Colonic mucosa (tissue), 4 donors: Measurements from ENCODE around the gene MAK. TPM values are rescaled to one million over a fixed set of nuclear protein-coding genes. Genes with fewer than 3 reads are reported as not detected.
"Not testable (repeated sequence)": the region's sequence is repeated elsewhere in the genome, so short reads cannot be mapped to it uniquely, and the experiment has no call there.

Source experiments
- DNase-seq: peaks from one replicate; pipeline ENCODE4 v3.0.0-alpha.2; 2020
- H3K27ac ChIP-seq: fragments of 200-600 bp; one replicate; pipeline ENCODE4 v1.8.0; 2021
- H3K27me3 ChIP-seq: fragments of 200-600 bp; one replicate; pipeline ENCODE4 v1.8.0; 2021
- H3K36me3 ChIP-seq: fragments of 200-600 bp; one replicate; pipeline ENCODE4 v1.8.0; 2021
- H3K4me1 ChIP-seq: fragments of 200-600 bp; one replicate; pipeline ENCODE4 v1.8.0; 2021; ENCODE audit warnings: mild to moderate bottlenecking
- H3K4me3 ChIP-seq: fragments of 200-600 bp; one replicate; pipeline ENCODE4 v1.8.0; 2021
- H3K9ac ChIP-seq, 2 donors: one replicate each; pipeline ENCODE4 v1.7.0; 2013; ENCODE audit warnings: control low read depth in 2 of 2, low read depth in 2 of 2, low read length in 2 of 2
- H3K9me3 ChIP-seq: fragments of 200-600 bp; one replicate; pipeline ENCODE4 v1.8.0; 2021
- intact Hi-C: fragments of 100-400 bp; cut with DNase I; formaldehyde crosslinking; loops from one replicate; pipeline ENCODE4 v1.14.1; 2022
- total RNA-seq, 2 donors: library from RNA; stranded (reverse); fragmentation: NEBNext Ultra II Directional in 1 of 2; extraction: Animal tissue kit (Norgen Biotek cat#: 25700) in 1 of 2; gene quantifications; one replicate each; pipeline ENCODE4 v1.2.1, GENCODE V29; 2021
- TF ChIP-seq, protein P1 (sequence below): fragments of 200-600 bp; IDR thresholded peaks from one replicate; pipeline ENCODE4 v1.8.0; 2022; ENCODE audit warnings: antibody characterized with exemption, mild to moderate bottlenecking
- donor health status: healthy.
- donor health status: DM: no; HTN: no; CAD: no.
- donor health status: DM: no; HTN: no; CAD: no.

The MAK gene
- total RNA-seq, 2 donors from 2014 or later, result not detected

GRCh38 chr6:10756085-10756484 lies 82.3 kb downstream of the MAK start:
- Histone ChIP-seq H3K27ac (no peak overlapping the region), H3K9ac (no peak overlapping the region), H3K36me3 (no peaks in the 10 kb centered on the region), H3K9me3 (no peaks in the 10 kb centered on the region), H3K4me3 (no peak overlapping the region), H3K27me3 (no peaks in the 10 kb centered on the region), H3K4me1 (no peaks in the 10 kb centered on the region)
- intact Hi-C loops, result no loop called here
- TF ChIP-seq, protein P1, sequence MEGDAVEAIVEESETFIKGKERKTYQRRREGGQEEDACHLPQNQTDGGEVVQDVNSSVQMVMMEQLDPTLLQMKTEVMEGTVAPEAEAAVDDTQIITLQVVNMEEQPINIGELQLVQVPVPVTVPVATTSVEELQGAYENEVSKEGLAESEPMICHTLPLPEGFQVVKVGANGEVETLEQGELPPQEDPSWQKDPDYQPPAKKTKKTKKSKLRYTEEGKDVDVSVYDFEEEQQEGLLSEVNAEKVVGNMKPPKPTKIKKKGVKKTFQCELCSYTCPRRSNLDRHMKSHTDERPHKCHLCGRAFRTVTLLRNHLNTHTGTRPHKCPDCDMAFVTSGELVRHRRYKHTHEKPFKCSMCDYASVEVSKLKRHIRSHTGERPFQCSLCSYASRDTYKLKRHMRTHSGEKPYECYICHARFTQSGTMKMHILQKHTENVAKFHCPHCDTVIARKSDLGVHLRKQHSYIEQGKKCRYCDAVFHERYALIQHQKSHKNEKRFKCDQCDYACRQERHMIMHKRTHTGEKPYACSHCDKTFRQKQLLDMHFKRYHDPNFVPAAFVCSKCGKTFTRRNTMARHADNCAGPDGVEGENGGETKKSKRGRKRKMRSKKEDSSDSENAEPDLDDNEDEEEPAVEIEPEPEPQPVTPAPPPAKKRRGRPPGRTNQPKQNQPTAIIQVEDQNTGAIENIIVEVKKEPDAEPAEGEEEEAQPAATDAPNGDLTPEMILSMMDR, result no peak
- no peak for DNase-seq

GRCh38 chr6:10751757-10752156 lies 86.6 kb downstream of the MAK start:
- H3K27ac ChIP-seq, H3K9ac ChIP-seq, H3K4me1 ChIP-seq, H3K9me3 ChIP-seq, DNase-seq, H3K4me3 ChIP-seq, H3K36me3 ChIP-seq, H3K27me3 ChIP-seq, intact Hi-C loops: not testable (repeated sequence)

GRCh38 chr6:10750568-10750967 lies 87.8 kb downstream of the MAK start:
- not testable (repeated sequence) for H3K36me3 ChIP-seq

DNA sequence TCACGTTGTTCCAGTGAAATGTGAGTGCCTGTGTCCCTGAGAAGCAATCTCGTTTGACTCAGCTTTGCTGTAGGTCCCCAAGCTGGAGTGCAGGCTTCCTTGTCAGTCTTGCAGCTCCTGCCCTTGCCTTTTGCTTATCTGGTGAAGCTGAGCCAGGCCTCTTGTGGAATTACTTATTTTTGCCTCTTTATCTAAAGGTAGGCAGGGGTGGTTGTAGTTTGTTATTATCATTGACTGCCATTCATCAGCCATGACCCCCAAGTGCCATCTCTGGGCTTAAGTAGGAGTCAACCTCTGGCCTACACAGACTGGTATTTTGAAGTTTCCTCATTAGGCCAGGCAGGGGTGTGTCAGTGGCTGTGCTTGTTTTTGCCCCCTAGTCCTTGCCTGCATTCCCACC lies 88.6 kb downstream of the MAK start:
- no peaks in the 10 kb centered on the region for H3K27me3 ChIP-seq

More at GRCh38 chr6:10750568-10750967, 87.8 kb downstream of the MAK start:
- H3K9ac ChIP-seq, DNase-seq, H3K9me3 ChIP-seq, H3K27me3 ChIP-seq, intact Hi-C loops, H3K4me3 ChIP-seq, H3K27ac ChIP-seq: not testable (repeated sequence)
- peaks cover 12% of the 10 kb centered on the region for H3K4me1 ChIP-seq

DNA sequence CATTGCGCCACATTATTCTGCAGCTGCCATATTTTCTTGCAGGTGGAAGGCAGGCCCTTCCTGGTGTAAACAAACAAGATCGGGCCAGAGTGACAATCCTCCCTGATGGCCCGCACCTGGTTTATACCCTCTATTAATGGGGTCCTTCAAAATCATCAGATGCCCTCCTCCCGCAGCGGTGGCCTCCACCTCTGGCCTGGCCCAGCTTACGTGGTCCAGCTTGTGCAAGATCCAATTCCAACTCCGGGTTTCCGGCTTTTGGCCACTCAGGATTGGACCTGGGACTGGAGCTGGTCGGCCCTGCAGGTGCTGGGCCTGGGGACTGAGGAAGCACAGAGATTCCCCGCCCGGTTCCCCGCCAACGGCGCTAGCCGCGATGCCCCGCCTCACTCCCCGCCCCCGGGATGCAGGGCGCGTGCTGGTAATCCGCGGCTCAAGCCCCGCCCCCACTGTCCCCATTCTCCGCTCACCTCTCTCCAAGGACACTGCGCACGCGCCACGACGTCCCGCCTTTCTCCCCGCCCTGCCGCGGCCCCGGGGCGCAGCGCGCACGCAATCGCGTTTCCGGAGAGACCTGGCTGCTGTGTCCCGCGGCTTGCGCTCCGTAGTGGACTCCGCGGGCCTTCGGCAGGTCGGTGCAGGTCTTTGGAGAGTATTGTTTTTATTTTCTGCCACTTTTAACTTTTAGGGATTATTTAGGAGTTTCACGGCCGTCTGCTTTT lies 90.9 kb downstream of the MAK start, which contains the start of gene TMEM14B:
Gene TMEM14B (plus strand): TSS at position 555 of the 722 bp plus-strand sequence. CDS start 1,441 bp downstream, outside the sequence.
- TF ChIP-seq, protein P1, result no peak
- Histone ChIP-seq H3K4me3 (peak within 1 kb of the TSS; percentile 60), H3K9me3 (no peaks in the 10 kb centered on the region), H3K27me3 (no peaks in the 10 kb centered on the region), H3K4me1 (peaks cover 12% of the 10 kb centered on the region), H3K9ac (peak within 1 kb of the TSS; percentile 67 to 91), H3K36me3 (no peaks in the 10 kb centered on the region), H3K27ac (peak within 1 kb of the TSS; percentile 80)
- intact Hi-C loops, result loop anchor here (10.0 kb wide), 1 partner anchor 53 kb away; the partner anchor contains the start of genes C6orf52 and PAK1IP1
- DNase-seq, result peak; percentile 100

More for the DNA sequence above, 88.6 kb downstream of the MAK start:
- H3K4me1 ChIP-seq, result peaks cover 12% of the 10 kb centered on the region
- no peaks in the 10 kb centered on the region for H3K9me3 ChIP-seq
- no peak overlapping the region for H3K9ac ChIP-seq
- no peaks in the 10 kb centered on the region for H3K36me3 ChIP-seq
- no peak overlapping the region for H3K27ac ChIP-seq
- TF ChIP-seq, protein P1, result no peak
- intact Hi-C loops, result loop anchor here (10.0 kb wide), 1 partner anchor 55 kb away; the partner anchor contains the start of genes C6orf52 and PAK1IP1
- DNase-seq, result no peak
- no peak overlapping the region for H3K4me3 ChIP-seq

DNA sequence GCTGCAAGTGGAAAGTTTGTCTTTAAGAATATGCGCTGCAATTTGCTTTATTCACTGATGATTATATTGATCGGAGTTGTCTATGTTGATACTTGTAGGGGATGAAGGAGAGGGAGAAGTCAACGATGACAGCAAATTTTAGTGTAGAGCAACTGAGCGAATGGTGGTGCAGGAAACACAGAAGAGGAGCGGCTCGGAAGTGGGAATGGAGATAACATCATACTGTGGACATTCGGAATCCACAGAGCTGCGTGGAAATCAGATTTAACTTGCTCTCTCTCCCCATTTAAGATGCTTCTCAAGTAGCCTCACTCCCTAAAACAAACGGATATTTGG lies 91.5 kb downstream of the MAK start:
- Histone ChIP-seq H3K36me3 (no peaks in the 10 kb centered on the region), H3K27me3 (no peaks in the 10 kb centered on the region), H3K4me1 (peaks cover 12% of the 10 kb centered on the region), H3K9ac (peak overlapping the region; percentile 66 to 81), H3K9me3 (no peaks in the 10 kb centered on the region), H3K4me3 (peak overlapping the region; percentile 60), H3K27ac (peak overlapping the region; percentile 80)
- no peak for DNase-seq
- intact Hi-C loops, result loop anchor here (10.0 kb wide), 1 partner anchor 52 kb away; the partner anchor contains the start of genes C6orf52 and PAK1IP1
- TF ChIP-seq, protein P1, result no peak
